H9 (cell line): ENCODE results near the gene HDAC3. TPM values are rescaled to one million over a fixed set of nuclear protein-coding genes. Genes with fewer than 3 reads are reported as not detected.

Experiments used
- DNase-seq: peaks from one replicate; pipeline ENCODE4 v3.0.0-alpha.2; 2017
- H2AFZ ChIP-seq: one replicate; pipeline ENCODE4 v1.6.1; 2013; ENCODE audit warnings: mild to moderate bottlenecking, low read length, control low read depth, moderate library complexity
- H2AK5ac ChIP-seq: 2 replicates; pipeline ENCODE4 v1.6.1; 2013; ENCODE audit warnings: low read length, control low read depth, mixed read lengths; ENCODE audit not compliant: insufficient read length
- H2BK120ac ChIP-seq: one replicate; pipeline ENCODE4 v1.6.1; 2013; ENCODE audit warnings: low read depth, mild to moderate bottlenecking, low read length, control low read depth, inconsistent platforms; ENCODE audit not compliant: poor library complexity, severe bottlenecking
- H2BK12ac ChIP-seq: 2 replicates; pipeline ENCODE4 v1.6.1; 2013; ENCODE audit warnings: low read length, control low read depth, mixed read lengths, low read depth; ENCODE audit not compliant: insufficient read length
- H2BK15ac ChIP-seq: 2 replicates; pipeline ENCODE4 v1.6.1; 2013; ENCODE audit warnings: low read depth, low read length, control low read depth
- H2BK20ac ChIP-seq: one replicate; pipeline ENCODE4 v1.6.1; 2013; ENCODE audit warnings: low read depth, mild to moderate bottlenecking, low read length, control low read depth, inconsistent platforms; ENCODE audit not compliant: poor library complexity, severe bottlenecking
- H2BK5ac ChIP-seq: 2 replicates; pipeline ENCODE4 v1.6.1; 2013; ENCODE audit warnings: low read length, control low read depth, mixed read lengths; ENCODE audit not compliant: insufficient read length
- H3K14ac ChIP-seq: 2 replicates; pipeline ENCODE4 v1.6.1; 2013; ENCODE audit warnings: low read length, control low read depth; ENCODE audit not compliant: insufficient read depth
- H3K18ac ChIP-seq: 2 replicates; pipeline ENCODE4 v1.6.1; 2013; ENCODE audit warnings: low read depth, mild to moderate bottlenecking, mixed read lengths, low read length, control low read depth; ENCODE audit not compliant: insufficient read length
- H3K23ac ChIP-seq: 2 replicates; pipeline ENCODE4 v1.6.1; 2013; ENCODE audit warnings: low read length, control low read depth, mixed read lengths, low read depth; ENCODE audit not compliant: insufficient read length
- H3K23me2 ChIP-seq: 2 replicates; pipeline ENCODE4 v1.6.1; 2013; ENCODE audit warnings: low read depth, mild to moderate bottlenecking, mixed read lengths, low read length, control low read depth; ENCODE audit not compliant: insufficient read length, poor library complexity, severe bottlenecking
- H3K27ac ChIP-seq: 2 replicates; pipeline ENCODE4 v1.5.1; 2013; ENCODE audit warnings: low read length, control low read depth, mixed read lengths, low read depth; ENCODE audit not compliant: insufficient read length
- H3K27me3 ChIP-seq: 2 replicates; pipeline ENCODE4 v1.6.1; 2013; ENCODE audit warnings: low read length, control low read depth, inconsistent platforms; ENCODE audit not compliant: insufficient read depth
- H3K4ac ChIP-seq: 2 replicates; pipeline ENCODE4 v1.6.1; 2013; ENCODE audit warnings: low read depth, mild to moderate bottlenecking, control low read depth, inconsistent platforms, low read length, moderate library complexity
- H3K4me1 ChIP-seq: 2 replicates; pipeline ENCODE4 v1.6.1; 2013; ENCODE audit warnings: low read length, control low read depth, inconsistent platforms; ENCODE audit not compliant: insufficient read depth
- H3K4me2 ChIP-seq: 2 replicates; pipeline ENCODE4 v1.6.1; 2013; ENCODE audit warnings: low read length, control low read depth, mixed read lengths; ENCODE audit not compliant: insufficient read length, insufficient read depth
- H3K56ac ChIP-seq: 2 replicates; pipeline ENCODE4 v1.6.1; 2013; ENCODE audit warnings: low read depth, mild to moderate bottlenecking, mixed read lengths, low read length, control low read depth; ENCODE audit not compliant: insufficient read length
- H3K79me1 ChIP-seq: 2 replicates; pipeline ENCODE4 v1.6.1; 2013; ENCODE audit warnings: low read depth, mild to moderate bottlenecking, moderate library complexity, low read length, control low read depth, inconsistent platforms; ENCODE audit not compliant: insufficient read depth, poor library complexity, severe bottlenecking
- H3K79me2 ChIP-seq: 2 replicates; pipeline ENCODE4 v1.6.1; 2013; ENCODE audit warnings: low read length, control low read depth, inconsistent platforms; ENCODE audit not compliant: insufficient read depth
- H3K9ac ChIP-seq: 2 replicates; pipeline ENCODE4 v1.6.1; 2013; ENCODE audit warnings: low read length, control low read depth, mixed read lengths; ENCODE audit not compliant: insufficient read length; ENCODE audit errors: extremely low read depth
- H3K9me3 ChIP-seq: one replicate; pipeline ENCODE4 v1.6.1; 2013; ENCODE audit warnings: low read depth, low read length, inconsistent platforms; ENCODE audit not compliant: control insufficient read depth
- H3T11ph ChIP-seq: one replicate; pipeline ENCODE4 v1.6.1; 2013; ENCODE audit warnings: mild to moderate bottlenecking, low read length, control low read depth, inconsistent platforms
- H4K20me1 ChIP-seq: one replicate; pipeline ENCODE4 v1.6.1; 2013; ENCODE audit not compliant: control insufficient read depth, insufficient read length, insufficient read depth
- H4K5ac ChIP-seq: 2 replicates; pipeline ENCODE4 v1.6.1; 2013; ENCODE audit warnings: low read depth, mild to moderate bottlenecking, mixed read lengths, low read length, control low read depth; ENCODE audit not compliant: insufficient read length
- H4K8ac ChIP-seq: replicated peaks from 2 replicates; pipeline ENCODE4 v1.6.1; 2013; ENCODE audit warnings: low read length, control low read depth, mixed read lengths, low read depth; ENCODE audit not compliant: insufficient read length
- H4K91ac ChIP-seq: 2 replicates; pipeline ENCODE4 v1.6.1; 2013; ENCODE audit warnings: low read depth, mild to moderate bottlenecking, moderate library complexity, mixed read lengths, low read length, control low read depth; ENCODE audit not compliant: insufficient read length
- H3K27ac Mint-ChIP-seq, 3 experiments: 2 replicates in 2 of 3; 3 replicates in 1 of 3; pipeline ENCODE4 v1.8.0; 2020 to 2021; ENCODE audit warnings: mixed read lengths in 3 of 3, mild to moderate bottlenecking in 1 of 3, moderate library complexity in 1 of 3
- H3K27me3 Mint-ChIP-seq: 2 replicates; pipeline ENCODE4 v1.8.0; 2021; ENCODE audit warnings: low read depth, mild to moderate bottlenecking, moderate library complexity, mixed read lengths
- H3K36me3 Mint-ChIP-seq, 3 experiments: 2 replicates in 2 of 3; 3 replicates in 1 of 3; pipeline ENCODE4 v1.8.0; 2020 to 2021; ENCODE audit warnings: low read depth in 3 of 3, mixed read lengths in 3 of 3; ENCODE audit not compliant: insufficient read depth in 1 of 3
- H3K4me1 Mint-ChIP-seq, 2 experiments: 2 replicates each; pipeline ENCODE4 v1.8.0; 2020; ENCODE audit warnings: mixed read lengths in 2 of 2
- H3K4me3 Mint-ChIP-seq, 2 experiments: 2 replicates in 1 of 2; 3 replicates in 1 of 2; pipeline ENCODE4 v1.8.0; 2020 to 2021; ENCODE audit warnings: mild to moderate bottlenecking in 2 of 2, mixed read lengths in 2 of 2, moderate library complexity in 1 of 2
- H3K9me3 Mint-ChIP-seq, 2 experiments: 2 replicates in 1 of 2; 3 replicates in 1 of 2; pipeline ENCODE4 v1.8.0; 2020; ENCODE audit warnings: mild to moderate bottlenecking in 2 of 2, mixed read lengths in 2 of 2, moderate library complexity in 1 of 2
- WGBS: extraction: QIAGEN DNeasy Blood & Tissue Kit; methylation state at CpG from one replicate; pipeline ENCODE4 v1.1.7; 2013; ENCODE audit warnings: missing lambda C conversion rate, low lambda C conversion rate, mixed read lengths; ENCODE audit not compliant: insufficient read length; ENCODE audit errors: extremely low coverage; 5-methylcytosine and 5-hydroxymethylcytosine counted together
- total RNA-seq: library from RNA; stranded (reverse); gene quantifications from 2 replicates; pipeline ENCODE4 v1.2.1, GENCODE V29; 2021
- TF ChIP-seq, protein P1 (sequence below): fragments of 200-600 bp; sonication (generic); conservative IDR thresholded peaks from 3 replicates; pipeline ENCODE4 v1.8.0; 2021; ENCODE audit warnings: antibody characterized with exemption, mild to moderate bottlenecking

HDAC3 gene
- total RNA-seq, 1 experiment from 2014 or later, result 98.3 TPM

DNA sequence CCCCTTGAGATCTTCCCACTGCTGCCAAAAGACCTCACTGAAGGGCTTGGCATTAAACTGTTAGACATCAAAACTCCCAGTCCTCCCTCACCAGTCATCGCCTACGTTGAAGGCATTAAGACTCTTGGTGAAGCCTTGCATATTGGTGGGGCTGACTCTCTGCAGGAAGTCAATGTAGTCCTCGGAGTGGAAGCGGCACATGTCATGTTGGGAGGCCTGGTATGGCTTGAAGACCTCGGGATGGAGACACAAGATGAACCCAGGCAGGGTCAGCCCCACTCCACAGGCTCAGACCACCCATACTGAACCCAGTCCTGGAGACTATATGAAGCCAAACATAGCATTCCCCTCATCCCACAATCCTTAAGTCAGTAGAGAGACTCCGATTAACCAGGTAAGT lies 1.9 kb downstream of the HDAC3 start:
- no peaks in the 10 kb centered on the region for H3K9me3 ChIP-seq
- no peak overlapping the region for H2BK120ac ChIP-seq
- Mint-ChIP-seq H3K4me1 (peaks cover 18 to 23% of the 10 kb centered on the region in 2 experiments), H3K9me3 (no peaks in the 10 kb centered on the region; a peak in 1 of 5 replicates), H3K4me3 (peak overlapping the region; percentile 45 to 92; a peak in 3 of 5 replicates), H3K27ac (peak overlapping the region in 1 of 3 experiments; percentile 17; a peak in 1 of 7 replicates), H3K27me3 (peaks cover 2% of the 10 kb centered on the region), H3K36me3 (peaks cover 11 to 23% (median 13%) of the 10 kb centered on the region in 3 experiments; a peak in 6 of 7 replicates)
- H2BK5ac ChIP-seq, result no peak overlapping the region
- H3K56ac ChIP-seq, result no peak overlapping the region
- H3K4ac ChIP-seq, result no peak overlapping the region
- H3K27ac ChIP-seq, result no peak overlapping the region
- H2AK5ac ChIP-seq, result no peak overlapping the region
- H4K5ac ChIP-seq, result no peak overlapping the region
- no peak overlapping the region for H3K14ac ChIP-seq
- H2BK12ac ChIP-seq, result no peak overlapping the region
- H3K9ac ChIP-seq, result no peak overlapping the region
- no peak overlapping the region for H4K8ac ChIP-seq
- H3K23ac ChIP-seq, result no peak overlapping the region
- H3K79me2 ChIP-seq, result peaks cover 10% of the 10 kb centered on the region; the same call in 1 of the 2 replicates
- no peak overlapping the region for H2AFZ ChIP-seq
- H2BK15ac ChIP-seq, result no peak overlapping the region
- peaks cover 14% of the 10 kb centered on the region for H3K23me2 ChIP-seq
- H3K18ac ChIP-seq, result no peak overlapping the region
- no peak for DNase-seq
- H4K20me1 ChIP-seq, result no peaks in the 10 kb centered on the region
- no peak overlapping the region for H3K4me2 ChIP-seq
- TF ChIP-seq, protein P1, sequence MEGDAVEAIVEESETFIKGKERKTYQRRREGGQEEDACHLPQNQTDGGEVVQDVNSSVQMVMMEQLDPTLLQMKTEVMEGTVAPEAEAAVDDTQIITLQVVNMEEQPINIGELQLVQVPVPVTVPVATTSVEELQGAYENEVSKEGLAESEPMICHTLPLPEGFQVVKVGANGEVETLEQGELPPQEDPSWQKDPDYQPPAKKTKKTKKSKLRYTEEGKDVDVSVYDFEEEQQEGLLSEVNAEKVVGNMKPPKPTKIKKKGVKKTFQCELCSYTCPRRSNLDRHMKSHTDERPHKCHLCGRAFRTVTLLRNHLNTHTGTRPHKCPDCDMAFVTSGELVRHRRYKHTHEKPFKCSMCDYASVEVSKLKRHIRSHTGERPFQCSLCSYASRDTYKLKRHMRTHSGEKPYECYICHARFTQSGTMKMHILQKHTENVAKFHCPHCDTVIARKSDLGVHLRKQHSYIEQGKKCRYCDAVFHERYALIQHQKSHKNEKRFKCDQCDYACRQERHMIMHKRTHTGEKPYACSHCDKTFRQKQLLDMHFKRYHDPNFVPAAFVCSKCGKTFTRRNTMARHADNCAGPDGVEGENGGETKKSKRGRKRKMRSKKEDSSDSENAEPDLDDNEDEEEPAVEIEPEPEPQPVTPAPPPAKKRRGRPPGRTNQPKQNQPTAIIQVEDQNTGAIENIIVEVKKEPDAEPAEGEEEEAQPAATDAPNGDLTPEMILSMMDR, result no peak
- H2BK20ac ChIP-seq, result no peak overlapping the region
- H3K27me3 ChIP-seq, result no peaks in the 10 kb centered on the region
- no peak overlapping the region for H4K91ac ChIP-seq
- peaks cover 10% of the 10 kb centered on the region for H3K79me1 ChIP-seq
- H3T11ph ChIP-seq, result no peak overlapping the region
- no CpG with 5 or more reads among the region's 6 CpGs for WGBS
- H3K4me1 ChIP-seq, result peaks cover 4% of the 10 kb centered on the region; the same call in 1 of the 2 replicates
